Left ventricle myocardium inferior (tissue), 1 donor: ENCODE measurements around the gene PCIF1. TPM values are rescaled to one million over a fixed set of nuclear protein-coding genes. Genes with fewer than 3 reads are reported as not detected.

ENCODE experiments used
- DNase-seq: peaks from one replicate; pipeline ENCODE4 v3.0.0-alpha.2; 2020
- H3K27ac ChIP-seq: fragments of 200-600 bp; replicated peaks from 2 replicates; pipeline ENCODE4 v1.8.0; 2021
- H3K27me3 ChIP-seq: fragments of 200-600 bp; 2 replicates; pipeline ENCODE4 v1.8.0; 2021; ENCODE audit warnings: low read depth
- H3K36me3 ChIP-seq: fragments of 200-600 bp; 2 replicates; pipeline ENCODE4 v1.8.0; 2021
- H3K4me1 ChIP-seq: fragments of 200-600 bp; 2 replicates; pipeline ENCODE4 v1.8.0; 2021
- H3K4me3 ChIP-seq: fragments of 200-600 bp; 2 replicates; pipeline ENCODE4 v1.8.0; 2021; ENCODE audit warnings: mild to moderate bottlenecking, moderate library complexity
- H3K9me3 ChIP-seq: fragments of 200-600 bp; replicated peaks from 2 replicates; pipeline ENCODE4 v1.8.0; 2021
- intact Hi-C: fragments of 100-400 bp; cut with micrococcal nuclease; formaldehyde crosslinking; loops from one replicate; pipeline ENCODE4 v1.11.0; 2022
- total RNA-seq: library from RNA; stranded (reverse); fragmentation: NEBNext Ultra II Directional; extraction: Animal tissue kit (Norgen Biotek cat#: 25700); gene quantifications from one replicate; pipeline ENCODE4 v1.2.1, GENCODE V29; 2021
- TF ChIP-seq, protein P1 (sequence below): fragments of 200-600 bp; IDR thresholded peaks from 2 replicates; pipeline ENCODE4 v1.8.0; 2021; ENCODE audit warnings: antibody characterized with exemption, mild to moderate bottlenecking, borderline replicate concordance
- donor health status: DM: no; HTN: yes; CAD: no; lungs with severe emphysema.

PCIF1 gene
- total RNA-seq, 1 donor from 2014 or later, result 21.9 TPM

GRCh38 chr20:45918182-45918737, 16.2 kb upstream of the PCIF1 start:
- peak; percentile 41 for DNase-seq
- TF ChIP-seq, protein P1, sequence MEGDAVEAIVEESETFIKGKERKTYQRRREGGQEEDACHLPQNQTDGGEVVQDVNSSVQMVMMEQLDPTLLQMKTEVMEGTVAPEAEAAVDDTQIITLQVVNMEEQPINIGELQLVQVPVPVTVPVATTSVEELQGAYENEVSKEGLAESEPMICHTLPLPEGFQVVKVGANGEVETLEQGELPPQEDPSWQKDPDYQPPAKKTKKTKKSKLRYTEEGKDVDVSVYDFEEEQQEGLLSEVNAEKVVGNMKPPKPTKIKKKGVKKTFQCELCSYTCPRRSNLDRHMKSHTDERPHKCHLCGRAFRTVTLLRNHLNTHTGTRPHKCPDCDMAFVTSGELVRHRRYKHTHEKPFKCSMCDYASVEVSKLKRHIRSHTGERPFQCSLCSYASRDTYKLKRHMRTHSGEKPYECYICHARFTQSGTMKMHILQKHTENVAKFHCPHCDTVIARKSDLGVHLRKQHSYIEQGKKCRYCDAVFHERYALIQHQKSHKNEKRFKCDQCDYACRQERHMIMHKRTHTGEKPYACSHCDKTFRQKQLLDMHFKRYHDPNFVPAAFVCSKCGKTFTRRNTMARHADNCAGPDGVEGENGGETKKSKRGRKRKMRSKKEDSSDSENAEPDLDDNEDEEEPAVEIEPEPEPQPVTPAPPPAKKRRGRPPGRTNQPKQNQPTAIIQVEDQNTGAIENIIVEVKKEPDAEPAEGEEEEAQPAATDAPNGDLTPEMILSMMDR, result no peak
- Histone ChIP-seq H3K27me3 (no peaks in the 10 kb centered on the region), H3K27ac (peak overlapping the region; percentile 86), H3K4me3 (no peak overlapping the region), H3K36me3 (no peaks in the 10 kb centered on the region), H3K9me3 (no peaks in the 10 kb centered on the region), H3K4me1 (peaks cover 63% of the 10 kb centered on the region)
- intact Hi-C loops, result no loop called here

- intact Hi-C loops, result no loop called here
- no peak for DNase-seq
- H3K9me3 ChIP-seq, result no peaks in the 10 kb centered on the region
- H3K4me1 ChIP-seq, result peaks cover 70% of the 10 kb centered on the region
- H3K27ac ChIP-seq, result peak overlapping the region; percentile 86
- TF ChIP-seq, protein P1, result no peak
- no peak overlapping the region for H3K4me3 ChIP-seq
- H3K36me3 ChIP-seq, result no peaks in the 10 kb centered on the region
- H3K27me3 ChIP-seq, result no peaks in the 10 kb centered on the region
Measured at GRCh38 chr20:45918779-45919537, 15.5 kb upstream of the PCIF1 start.

GRCh38 chr20:45919542-45920399, 14.7 kb upstream of the PCIF1 start:
- Histone ChIP-seq H3K27ac (peak overlapping the region; percentile 86), H3K27me3 (no peaks in the 10 kb centered on the region), H3K4me3 (peak overlapping the region; percentile 37), H3K36me3 (no peaks in the 10 kb centered on the region), H3K4me1 (peaks cover 78% of the 10 kb centered on the region), H3K9me3 (no peaks in the 10 kb centered on the region)
- DNase-seq, result peak; percentile 86
- TF ChIP-seq, protein P1, result no peak
- intact Hi-C loops, result no loop called here

GRCh38 chr20:45920462-45921336, 13.8 kb upstream of the PCIF1 start:
- Histone ChIP-seq H3K4me1 (peaks cover 83% of the 10 kb centered on the region), H3K4me3 (peak overlapping the region; percentile 37), H3K36me3 (no peaks in the 10 kb centered on the region), H3K9me3 (no peaks in the 10 kb centered on the region), H3K27me3 (no peaks in the 10 kb centered on the region), H3K27ac (peak overlapping the region; percentile 86)
- intact Hi-C loops, result no loop called here
- no peak for DNase-seq
- TF ChIP-seq, protein P1, result no peak
